MM.1S (cell line): ENCODE results near the gene BLCAP.

Experiments
- DNase-seq: peaks from one replicate; pipeline ENCODE4 v3.0.0-alpha.2; 2015
- H2AFZ ChIP-seq: fragments of 300-600 bp; sonication (generic); 2 replicates; pipeline ENCODE4 v1.6.0; 2016; ENCODE audit warnings: antibody characterized with exemption, low read length
- H3F3A ChIP-seq: fragments of 300-600 bp; sonication (generic); 2 replicates; pipeline ENCODE4 v1.6.1; 2016; ENCODE audit warnings: mild to moderate bottlenecking, antibody characterized with exemption, low read length, moderate library complexity, mixed read lengths; ENCODE audit not compliant: insufficient read depth
- H3K27ac ChIP-seq: fragments of 300-600 bp; sonication (generic); 2 replicates; pipeline ENCODE4 v1.5.1; 2016; ENCODE audit warnings: mild to moderate bottlenecking, low read length
- H3K27me3 ChIP-seq: fragments of 300-600 bp; sonication (generic); replicated peaks from 2 replicates; pipeline ENCODE4 v1.6.0; 2016; ENCODE audit warnings: low read length; ENCODE audit not compliant: insufficient read depth
- H3K36me3 ChIP-seq: fragments of 300-600 bp; sonication (generic); replicated peaks from 2 replicates; pipeline ENCODE4 v1.6.1; 2016; ENCODE audit warnings: mild to moderate bottlenecking, low read length, mixed read lengths; ENCODE audit not compliant: insufficient read depth
- H3K4me1 ChIP-seq: fragments of 300-600 bp; sonication (generic); 2 replicates; pipeline ENCODE4 v1.6.1; 2016; ENCODE audit warnings: low read length, mixed read lengths
- H3K4me2 ChIP-seq: fragments of 300-600 bp; sonication (generic); 2 replicates; pipeline ENCODE4 v1.6.0; 2016; ENCODE audit warnings: low read depth, low read length
- H3K4me3 ChIP-seq: fragments of 300-600 bp; sonication (generic); 2 replicates; pipeline ENCODE4 v1.5.1; 2016; ENCODE audit warnings: low read length, mixed read lengths
- H3K79me2 ChIP-seq: fragments of 300-600 bp; sonication (generic); 2 replicates; pipeline ENCODE4 v1.6.1; 2016; ENCODE audit warnings: mixed run types, low read length, mixed read lengths
- H3K9ac ChIP-seq: fragments of 300-600 bp; sonication (generic); 2 replicates; pipeline ENCODE4 v1.6.1; 2016; ENCODE audit warnings: low read length, mixed read lengths
- H3K9me2 ChIP-seq: fragments of 300-600 bp; sonication (generic); replicated peaks from 2 replicates; pipeline ENCODE4 v1.6.1; 2016; ENCODE audit warnings: mild to moderate bottlenecking, low read length, mixed read lengths; ENCODE audit not compliant: insufficient read depth
- H3K9me3 ChIP-seq: fragments of 300-600 bp; sonication (generic); replicated peaks from 2 replicates; pipeline ENCODE4 v1.6.1; 2016; ENCODE audit warnings: mild to moderate bottlenecking, low read length, mixed read lengths; ENCODE audit not compliant: insufficient read depth
- H4K20me1 ChIP-seq: fragments of 300-600 bp; sonication (generic); 2 replicates; pipeline ENCODE4 v1.6.1; 2016; ENCODE audit warnings: mild to moderate bottlenecking, low read length, moderate library complexity, mixed read lengths; ENCODE audit not compliant: insufficient read depth
- EZH2 ChIP-seq: fragments of 300-600 bp; sonication (generic); optimal IDR thresholded peaks from 2 replicates; pipeline ENCODE3; 2017; ENCODE audit warnings: low read depth, mild to moderate bottlenecking, antibody characterized with exemption, low read length, mixed read lengths
- EZH2phosphoT487 ChIP-seq: fragments of 300-600 bp; sonication (generic); IDR thresholded peaks from 2 replicates; pipeline ENCODE4 v1.6.1; 2018; ENCODE audit warnings: antibody characterized with exemption, low read length
- TF ChIP-seq, protein P1 (sequence below): fragments of 300-600 bp; sonication (generic); IDR thresholded peaks from 2 replicates; pipeline ENCODE4 v1.5.1; 2016; ENCODE audit warnings: antibody characterized with exemption, low read length, mixed read lengths

BLCAP gene

DNA sequence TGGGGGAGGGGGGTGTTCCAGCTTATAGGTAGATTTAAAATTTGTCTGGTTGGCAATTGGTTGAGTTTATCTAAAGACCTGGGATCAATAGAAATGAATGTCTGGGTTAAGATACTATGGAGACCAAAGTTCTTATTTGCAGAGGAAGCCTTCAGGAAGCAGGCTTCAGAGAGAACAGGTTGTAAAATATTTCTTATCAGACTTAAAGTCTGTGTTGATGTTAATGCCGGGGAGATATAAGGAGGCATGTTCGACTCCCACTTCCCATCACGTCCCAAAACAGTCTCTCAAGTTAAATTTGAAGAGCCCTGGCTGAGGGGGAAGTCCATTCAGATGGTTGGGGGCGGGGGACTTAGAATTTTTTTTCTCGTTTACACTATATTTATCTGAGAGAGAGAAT is 12.3 kb upstream of the BLCAP start:
- Histone ChIP-seq H3K27ac (no peak overlapping the region), H3K4me2 (no peak overlapping the region), H3K4me1 (peaks cover 10% of the 10 kb centered on the region; the same call in 1 of the 2 replicates), H3K9me2 (no peaks in the 10 kb centered on the region), H3K9ac (no peak overlapping the region), H3K79me2 (no peaks in the 10 kb centered on the region), H3K9me3 (no peaks in the 10 kb centered on the region), H4K20me1 (no peaks in the 10 kb centered on the region), H2AFZ (no peak overlapping the region), H3K27me3 (no peaks in the 10 kb centered on the region), H3K4me3 (no peak overlapping the region), H3F3A (no peaks in the 10 kb centered on the region), H3K36me3 (no peaks in the 10 kb centered on the region)
- TF ChIP-seq, protein P1, sequence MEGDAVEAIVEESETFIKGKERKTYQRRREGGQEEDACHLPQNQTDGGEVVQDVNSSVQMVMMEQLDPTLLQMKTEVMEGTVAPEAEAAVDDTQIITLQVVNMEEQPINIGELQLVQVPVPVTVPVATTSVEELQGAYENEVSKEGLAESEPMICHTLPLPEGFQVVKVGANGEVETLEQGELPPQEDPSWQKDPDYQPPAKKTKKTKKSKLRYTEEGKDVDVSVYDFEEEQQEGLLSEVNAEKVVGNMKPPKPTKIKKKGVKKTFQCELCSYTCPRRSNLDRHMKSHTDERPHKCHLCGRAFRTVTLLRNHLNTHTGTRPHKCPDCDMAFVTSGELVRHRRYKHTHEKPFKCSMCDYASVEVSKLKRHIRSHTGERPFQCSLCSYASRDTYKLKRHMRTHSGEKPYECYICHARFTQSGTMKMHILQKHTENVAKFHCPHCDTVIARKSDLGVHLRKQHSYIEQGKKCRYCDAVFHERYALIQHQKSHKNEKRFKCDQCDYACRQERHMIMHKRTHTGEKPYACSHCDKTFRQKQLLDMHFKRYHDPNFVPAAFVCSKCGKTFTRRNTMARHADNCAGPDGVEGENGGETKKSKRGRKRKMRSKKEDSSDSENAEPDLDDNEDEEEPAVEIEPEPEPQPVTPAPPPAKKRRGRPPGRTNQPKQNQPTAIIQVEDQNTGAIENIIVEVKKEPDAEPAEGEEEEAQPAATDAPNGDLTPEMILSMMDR: no peak
- TF ChIP-seq EZH2phosphoT487 (no peak), EZH2 (no peak)
- DNase-seq: no peak

DNA sequence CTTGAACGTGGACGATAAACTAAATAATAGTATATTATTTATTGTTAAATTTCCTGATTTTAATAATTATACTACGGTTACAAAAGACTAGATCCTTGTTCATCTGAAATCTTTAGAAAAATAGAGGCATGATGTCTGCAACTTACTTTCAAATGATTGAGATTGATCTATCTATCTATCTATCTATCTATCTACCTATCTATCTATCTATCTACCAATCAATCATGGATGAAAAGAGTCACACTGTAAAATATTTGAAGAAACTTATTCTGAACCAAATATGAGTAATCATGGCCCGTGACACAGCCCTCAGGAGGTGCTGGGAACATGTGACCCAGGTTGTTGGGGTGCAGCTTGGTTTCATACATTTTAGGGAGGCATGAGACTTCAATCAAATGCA is 11.7 kb upstream of the BLCAP start:
- no peak overlapping the region for H3K4me2 ChIP-seq
- H2AFZ ChIP-seq: no peak overlapping the region
- no peak overlapping the region for H3K27ac ChIP-seq
- no peaks in the 10 kb centered on the region for H3F3A ChIP-seq
- H3K9me3 ChIP-seq: no peaks in the 10 kb centered on the region
- no peaks in the 10 kb centered on the region for H3K27me3 ChIP-seq
- H4K20me1 ChIP-seq: no peaks in the 10 kb centered on the region
- H3K36me3 ChIP-seq: no peaks in the 10 kb centered on the region
- H3K9me2 ChIP-seq: no peaks in the 10 kb centered on the region
- H3K4me1 ChIP-seq: peaks cover 15% of the 10 kb centered on the region
- no peaks in the 10 kb centered on the region for H3K79me2 ChIP-seq
- no peak overlapping the region for H3K9ac ChIP-seq
- TF ChIP-seq, protein P1: no peak
- no peak for TF ChIP-seq EZH2phosphoT487
- no peak for TF ChIP-seq EZH2
- no peak overlapping the region for H3K4me3 ChIP-seq
- DNase-seq: no peak

DNA sequence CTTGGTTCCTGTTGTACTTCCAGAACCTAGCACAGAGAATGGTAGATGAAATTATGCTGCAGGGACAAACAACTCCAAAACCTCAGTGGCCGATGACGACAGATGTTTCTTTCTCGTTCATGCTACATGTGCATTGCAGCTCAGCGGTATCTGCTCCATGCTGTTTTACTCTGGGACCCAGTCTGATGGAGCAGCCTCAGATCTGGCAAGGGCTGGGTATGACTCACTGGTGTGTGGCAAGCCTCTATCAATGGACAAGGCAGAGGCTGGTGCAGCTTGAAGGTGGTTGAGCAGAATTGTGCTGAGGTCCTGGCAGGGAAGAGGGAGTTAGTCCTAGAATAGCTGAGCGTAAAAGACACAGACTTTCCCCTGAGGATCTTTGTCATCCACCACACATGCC is 10.3 kb upstream of the BLCAP start:
- no peaks in the 10 kb centered on the region for H3K27me3 ChIP-seq
- no peaks in the 10 kb centered on the region for H4K20me1 ChIP-seq
- no peak for TF ChIP-seq EZH2phosphoT487
- H3K4me2 ChIP-seq: no peak overlapping the region
- H3K36me3 ChIP-seq: no peaks in the 10 kb centered on the region
- H3K4me3 ChIP-seq: no peak overlapping the region
- no peaks in the 10 kb centered on the region for H3K9me3 ChIP-seq
- H3K27ac ChIP-seq: no peak overlapping the region
- no peaks in the 10 kb centered on the region for H3F3A ChIP-seq
- H3K9me2 ChIP-seq: no peaks in the 10 kb centered on the region
- H2AFZ ChIP-seq: no peak overlapping the region
- H3K4me1 ChIP-seq: peaks cover 15% of the 10 kb centered on the region
- H3K79me2 ChIP-seq: no peaks in the 10 kb centered on the region
- H3K9ac ChIP-seq: no peak overlapping the region
- no peak for DNase-seq

DNA sequence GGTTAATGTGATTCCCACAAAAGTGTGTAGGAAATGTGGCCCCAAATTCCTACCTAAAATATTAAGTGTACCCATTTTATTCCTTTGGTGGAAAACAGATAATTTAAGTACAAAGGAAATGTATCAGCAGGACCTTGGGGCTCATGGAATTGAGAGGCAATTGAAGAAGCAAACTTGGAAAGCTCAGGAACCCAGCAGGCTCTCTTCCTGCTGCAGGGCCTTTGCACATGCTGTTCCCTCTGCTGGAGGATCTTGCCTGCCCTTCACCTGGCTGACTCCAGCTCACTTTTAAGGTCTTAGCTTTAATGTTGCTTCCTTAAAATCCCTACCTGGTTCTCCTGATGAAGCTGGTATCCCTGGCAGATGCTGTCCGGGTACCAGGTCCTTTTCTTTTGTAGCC is 9.8 kb upstream of the BLCAP start:
- H3F3A ChIP-seq: no peaks in the 10 kb centered on the region
- H2AFZ ChIP-seq: no peak overlapping the region
- no peak overlapping the region for H3K27ac ChIP-seq
- no peak for DNase-seq
- H3K36me3 ChIP-seq: no peaks in the 10 kb centered on the region
- TF ChIP-seq EZH2phosphoT487 (no peak), EZH2 (no peak)
- TF ChIP-seq, protein P1: no peak
- H3K9ac ChIP-seq: no peak overlapping the region
- H3K4me2 ChIP-seq: no peak overlapping the region
- H3K4me3 ChIP-seq: no peak overlapping the region
- H3K27me3 ChIP-seq: no peaks in the 10 kb centered on the region
- H3K79me2 ChIP-seq: no peaks in the 10 kb centered on the region
- H3K9me3 ChIP-seq: no peaks in the 10 kb centered on the region
- H3K4me1 ChIP-seq: peaks cover 15% of the 10 kb centered on the region
- H4K20me1 ChIP-seq: no peaks in the 10 kb centered on the region
- no peaks in the 10 kb centered on the region for H3K9me2 ChIP-seq
